ENCODE results near the gene NLGN4Y.

- no peak for TF ChIP-seq POLR2A (IDR thresholded peaks at IDR 0.05; ENCODE audit: insufficient read depth in 1 of 2, low read depth in 2 of 2, low read length in 2 of 2)
- TF ChIP-seq HDAC2 (CRISPR knock-in tag; IDR thresholded peaks at IDR 0.05), result no peak
- TF ChIP-seq POLR2AphosphoS5 (IDR thresholded peaks at IDR 0.05; ENCODE audit: low read depth, low read length), result no peak
- TF ChIP-seq ZNF264 (CRISPR knock-in tag; IDR thresholded peaks at IDR 0.05), result no peak
- TF ChIP-seq CREM (IDR thresholded peaks at IDR 0.05), result no peak
- no peak for TF ChIP-seq CREM (CRISPR knock-in tag; IDR thresholded peaks at IDR 0.05)
- TF ChIP-seq CTCF (CRISPR knock-in tag; IDR thresholded peaks at IDR 0.05), result no peak
- no peak for TF ChIP-seq SP1 (IDR thresholded peaks at IDR 0.05)
- no peak for TF ChIP-seq SP1 (CRISPR knock-in tag; IDR thresholded peaks at IDR 0.05)
- no peak for TF ChIP-seq ZNF800 (CRISPR knock-in tag; IDR thresholded peaks at IDR 0.05)
- no peak for TF ChIP-seq ARID3A (IDR thresholded peaks at IDR 0.05; ENCODE audit: low read depth, low read length)
- TF ChIP-seq HNF4G (IDR thresholded peaks at IDR 0.05; ENCODE audit: borderline replicate concordance, low read depth, low read length), result no peak
- TF ChIP-seq HNF4G (CRISPR knock-in tag; IDR thresholded peaks at IDR 0.05; ENCODE audit: borderline replicate concordance, low read depth), result no peak
- TF ChIP-seq HOXA5 (CRISPR knock-in tag; IDR thresholded peaks at IDR 0.05), result no peak
- TF ChIP-seq ZNF556 (CRISPR knock-in tag; IDR thresholded peaks at IDR 0.05; ENCODE audit: borderline replicate concordance), result no peak
- TF ChIP-seq HCFC1 (IDR thresholded peaks at IDR 0.05; ENCODE audit: low read depth, low read length), result no peak
These were observed 93.3 kb downstream of the NLGN4Y start for GRCh38 chrY:14617625-14618024.

Measured in HepG2 (cell line).